GM23338 (cell line): ENCODE data around the gene INTS2. TPM values are rescaled to one million over a fixed set of nuclear protein-coding genes. Genes with fewer than 3 reads are reported as not detected.
A peak's percentile ranks its signal among the peaks of the same experiment; 100 is the strongest.

Experiments used
- ATAC-seq: fragments of 200-7000 bp; cut with Tn5 transposase; 3 replicates; pipeline ENCODE4 v1.9.1; 2020
- DNase-seq: peaks from one replicate; pipeline ENCODE4 v3.0.0-alpha.2; 2015; ENCODE audit warnings: low spot score
- H2AFZ ChIP-seq: fragments of 200-600 bp; sonication (generic); 2 replicates; pipeline ENCODE4 v1.8.0; 2016; ENCODE audit warnings: antibody characterized with exemption, mild to moderate bottlenecking, moderate library complexity
- H3F3A ChIP-seq: fragments of 200-600 bp; sonication (generic); replicated peaks from 2 replicates; pipeline ENCODE4 v1.8.0; 2017; ENCODE audit warnings: antibody characterized with exemption, mixed run types, low read depth
- H3K27ac ChIP-seq: fragments of 200-600 bp; sonication (generic); 2 replicates; pipeline ENCODE4 v1.6.1; 2016; ENCODE audit warnings: low read depth
- H3K27me3 ChIP-seq: fragments of 200-600 bp; sonication (generic); 2 replicates; pipeline ENCODE4 v1.8.0; 2016; ENCODE audit warnings: mild to moderate bottlenecking, mixed run types, moderate library complexity; ENCODE audit not compliant: insufficient read depth
- H3K36me3 ChIP-seq: fragments of 200-600 bp; sonication (generic); 2 replicates; pipeline ENCODE4 v1.8.0; 2016; ENCODE audit warnings: mild to moderate bottlenecking; ENCODE audit not compliant: insufficient read depth
- H3K4me1 ChIP-seq: fragments of 200-600 bp; sonication (generic); 2 replicates; pipeline ENCODE4 v1.8.0; 2016; ENCODE audit warnings: mild to moderate bottlenecking, moderate library complexity; ENCODE audit not compliant: insufficient read depth
- H3K4me2 ChIP-seq: fragments of 200-600 bp; sonication (generic); 2 replicates; pipeline ENCODE4 v1.7.1; 2017; ENCODE audit warnings: mixed run types
- H3K4me3 ChIP-seq: fragments of 200-600 bp; sonication (generic); 2 replicates; pipeline ENCODE4 v1.6.1; 2016; ENCODE audit warnings: mixed run types
- H3K79me2 ChIP-seq: fragments of 200-600 bp; sonication (generic); replicated peaks from 2 replicates; pipeline ENCODE4 v1.8.0; 2017; ENCODE audit warnings: mild to moderate bottlenecking; ENCODE audit not compliant: insufficient read depth
- H3K9me2 ChIP-seq: fragments of 200-600 bp; sonication (generic); 2 replicates; pipeline ENCODE4 v1.8.0; 2017; ENCODE audit not compliant: insufficient read depth
- H4K20me1 ChIP-seq: fragments of 200-600 bp; sonication (generic); replicated peaks from 2 replicates; pipeline ENCODE4 v1.8.0; 2017; ENCODE audit warnings: mild to moderate bottlenecking; ENCODE audit not compliant: insufficient read depth
- H3K27ac Mint-ChIP-seq: 2 replicates; pipeline ENCODE4 v1.8.0; 2020; ENCODE audit warnings: inconsistent platforms, mild to moderate bottlenecking, moderate library complexity, mixed read lengths
- H3K27me3 Mint-ChIP-seq: 3 replicates; pipeline ENCODE4 v1.8.0; 2022; ENCODE audit warnings: low read depth, mild to moderate bottlenecking, moderate library complexity, mixed read lengths, inconsistent platforms; ENCODE audit not compliant: insufficient read depth, poor library complexity
- H3K36me3 Mint-ChIP-seq: 3 replicates; pipeline ENCODE4 v1.8.0; 2021; ENCODE audit warnings: low read depth, mild to moderate bottlenecking, inconsistent platforms, moderate library complexity, mixed read lengths
- H3K4me1 Mint-ChIP-seq: 3 replicates; pipeline ENCODE4 v1.8.0; 2020; ENCODE audit warnings: mild to moderate bottlenecking, inconsistent platforms, mixed read lengths
- H3K4me3 Mint-ChIP-seq: 3 replicates; pipeline ENCODE4 v1.8.0; 2021; ENCODE audit warnings: moderate library complexity, mild to moderate bottlenecking, inconsistent platforms, mixed read lengths
- H3K9me3 Mint-ChIP-seq: 3 replicates; pipeline ENCODE4 v1.8.0; 2020; ENCODE audit warnings: moderate library complexity, mild to moderate bottlenecking, inconsistent platforms, mixed read lengths
- CREB1 ChIP-seq: fragments of 250-450 bp; sonication (Bioruptor Pico); IDR thresholded peaks from 2 replicates; pipeline ENCODE4 v1.5.0; 2020; ENCODE audit warnings: low read depth, mild to moderate bottlenecking, moderate library complexity
- ETS1 ChIP-seq: IDR thresholded peaks from 2 replicates; pipeline ENCODE4 v1.6.1; 2016; ENCODE audit warnings: antibody characterized with exemption
- EZH2phosphoT487 ChIP-seq: fragments of 200-600 bp; sonication (generic); IDR thresholded peaks from one replicate; pipeline ENCODE4 v1.8.1; 2018; ENCODE audit warnings: antibody characterized with exemption; ENCODE audit not compliant: unreplicated experiment
- JUNB ChIP-seq: IDR thresholded peaks from one replicate; pipeline ENCODE4 v1.6.1; 2016; ENCODE audit warnings: antibody characterized with exemption; ENCODE audit not compliant: unreplicated experiment
- NANOG ChIP-seq: IDR thresholded peaks from 2 replicates; pipeline ENCODE4 v1.6.1; 2016; ENCODE audit warnings: antibody characterized with exemption, borderline replicate concordance
- ZNF114 ChIP-seq: fragments of 250-450 bp; sonication (Bioruptor Pico); IDR thresholded peaks from 2 replicates; pipeline ENCODE4 v1.5.0; 2020; ENCODE audit warnings: mild to moderate bottlenecking, moderate library complexity
- polyA plus RNA-seq: library from polyadenylated mRNA; unstranded; fragments of >200 nt; fragmentation: Nextera tagmentation; extraction: Ambion mirVana; gene quantifications from 2 replicates; pipeline ENCODE4 v1.2.1, GENCODE V29; 2016
- total RNA-seq: library from RNA; depleted of rRNA; stranded (reverse); fragments of >200 nt; shearing (Covaris generic); gene quantifications from 2 replicates; pipeline ENCODE4 v1.2.3, GENCODE V29; 2014
- TF ChIP-seq, protein P1 (sequence below), 2 experiments: fragments of 200-600 bp in 1 of 2; sonication (generic) in 1 of 2; conservative IDR thresholded peaks; 2 replicates each; pipeline versions ENCODE4 v1.5.1 to v1.6.1; 2016 to 2017; ENCODE audit warnings: antibody characterized with exemption in 2 of 2, low read depth in 2 of 2, mild to moderate bottlenecking in 2 of 2, moderate library complexity in 1 of 2
- TF ChIP-seq, protein P2 (sequence below): IDR thresholded peaks from one replicate; pipeline ENCODE4 v1.6.1; 2018; ENCODE audit warnings: antibody characterized with exemption; ENCODE audit not compliant: unreplicated experiment

The INTS2 gene
- total and polyA plus RNA-seq, 2 experiments from 2014 or later, result 5.9 to 31.6 TPM

DNA sequence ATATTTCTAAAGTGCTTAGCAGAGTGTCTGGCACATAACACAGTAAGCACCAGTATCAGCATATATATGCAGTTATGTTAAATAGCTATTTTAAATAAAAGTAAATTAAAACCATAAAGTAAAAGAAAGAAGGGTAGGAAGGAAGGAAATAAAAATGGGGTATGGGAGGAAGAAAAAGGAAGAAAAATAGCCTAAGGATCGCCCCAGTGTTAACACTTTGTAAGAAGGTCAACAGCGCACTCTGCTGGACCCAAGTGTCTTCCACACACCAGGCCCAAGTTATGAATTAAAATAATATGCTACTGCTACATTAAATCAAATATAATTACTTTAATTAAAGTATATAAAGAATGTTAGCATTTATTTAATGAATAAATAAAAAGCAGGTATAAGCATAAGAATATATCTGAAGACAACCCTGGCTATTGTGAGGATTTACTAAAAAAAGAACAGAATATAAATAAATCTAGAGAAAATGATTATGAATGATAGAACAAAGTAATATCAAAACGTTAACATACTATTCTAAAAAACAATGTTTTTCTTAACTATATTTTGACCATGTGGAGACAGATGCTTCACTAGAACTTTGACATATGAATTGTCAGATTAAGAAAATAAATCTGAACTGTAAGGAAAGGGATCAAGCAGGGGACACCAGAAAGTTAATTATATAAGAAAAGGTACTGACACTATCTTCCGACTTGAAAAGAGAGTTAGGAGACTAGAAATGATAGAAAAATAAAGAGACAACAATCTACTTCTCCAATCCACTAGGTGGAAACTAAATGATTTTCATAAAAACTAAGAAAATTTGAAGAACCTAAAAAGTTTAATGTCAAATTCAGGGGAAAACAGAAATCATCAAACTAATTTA is 90.4 kb downstream of the INTS2 start:
- Histone ChIP-seq H3K4me2 (no peak overlapping the region), H4K20me1 (no peaks in the 10 kb centered on the region; the same call in 1 of the 2 replicates), H3K4me1 (no peaks in the 10 kb centered on the region), H3F3A (no peaks in the 10 kb centered on the region), H3K27me3 (no peaks in the 10 kb centered on the region), H3K9me2 (no peaks in the 10 kb centered on the region), H3K27ac (no peak overlapping the region), H3K79me2 (no peaks in the 10 kb centered on the region), H2AFZ (no peak overlapping the region), H3K36me3 (no peaks in the 10 kb centered on the region), H3K4me3 (no peak overlapping the region)
- Mint-ChIP-seq H3K27ac (no peak overlapping the region), H3K36me3 (peaks cover 6% of the 10 kb centered on the region; the same call in 2 of the 3 replicates), H3K4me3 (no peak overlapping the region), H3K27me3 (no peaks in the 10 kb centered on the region), H3K4me1 (no peaks in the 10 kb centered on the region), H3K9me3 (no peaks in the 10 kb centered on the region)
- no peak for TF ChIP-seq NANOG
- TF ChIP-seq, protein P1, sequence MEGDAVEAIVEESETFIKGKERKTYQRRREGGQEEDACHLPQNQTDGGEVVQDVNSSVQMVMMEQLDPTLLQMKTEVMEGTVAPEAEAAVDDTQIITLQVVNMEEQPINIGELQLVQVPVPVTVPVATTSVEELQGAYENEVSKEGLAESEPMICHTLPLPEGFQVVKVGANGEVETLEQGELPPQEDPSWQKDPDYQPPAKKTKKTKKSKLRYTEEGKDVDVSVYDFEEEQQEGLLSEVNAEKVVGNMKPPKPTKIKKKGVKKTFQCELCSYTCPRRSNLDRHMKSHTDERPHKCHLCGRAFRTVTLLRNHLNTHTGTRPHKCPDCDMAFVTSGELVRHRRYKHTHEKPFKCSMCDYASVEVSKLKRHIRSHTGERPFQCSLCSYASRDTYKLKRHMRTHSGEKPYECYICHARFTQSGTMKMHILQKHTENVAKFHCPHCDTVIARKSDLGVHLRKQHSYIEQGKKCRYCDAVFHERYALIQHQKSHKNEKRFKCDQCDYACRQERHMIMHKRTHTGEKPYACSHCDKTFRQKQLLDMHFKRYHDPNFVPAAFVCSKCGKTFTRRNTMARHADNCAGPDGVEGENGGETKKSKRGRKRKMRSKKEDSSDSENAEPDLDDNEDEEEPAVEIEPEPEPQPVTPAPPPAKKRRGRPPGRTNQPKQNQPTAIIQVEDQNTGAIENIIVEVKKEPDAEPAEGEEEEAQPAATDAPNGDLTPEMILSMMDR (conservative IDR thresholded peaks at IDR 0.05; ENCODE audit: low read depth in 2 of 2), result peak; percentile 79 to 81
- peak; percentile 72 for ATAC-seq
- DNase-seq, result peak; percentile 83

- Mint-ChIP-seq H3K27ac (no peak overlapping the region), H3K4me3 (no peak overlapping the region), H3K36me3 (no peaks in the 10 kb centered on the region; the same call in 2 of the 3 replicates), H3K9me3 (no peaks in the 10 kb centered on the region), H3K4me1 (no peaks in the 10 kb centered on the region), H3K27me3 (no peaks in the 10 kb centered on the region)
- Histone ChIP-seq H3K36me3 (no peaks in the 10 kb centered on the region), H2AFZ (no peak overlapping the region), H3K4me3 (no peak overlapping the region), H3F3A (no peaks in the 10 kb centered on the region), H3K79me2 (no peaks in the 10 kb centered on the region), H3K4me2 (no peak overlapping the region), H3K4me1 (no peaks in the 10 kb centered on the region), H4K20me1 (no peaks in the 10 kb centered on the region; the same call in 1 of the 2 replicates), H3K27ac (no peak overlapping the region), H3K27me3 (no peaks in the 10 kb centered on the region), H3K9me2 (no peaks in the 10 kb centered on the region)
- ATAC-seq, result no peak
- no peak for DNase-seq
- TF ChIP-seq, protein P1 (conservative IDR thresholded peaks at IDR 0.05; ENCODE audit: low read depth in 2 of 2), result no peak
- TF ChIP-seq ZNF114 (CRISPR knock-in tag), result no peak
- TF ChIP-seq ETS1, result no peak
- TF ChIP-seq EZH2phosphoT487, result no peak
- TF ChIP-seq CREB1 (CRISPR knock-in tag), result no peak
- no peak for TF ChIP-seq NANOG
- TF ChIP-seq, protein P2, sequence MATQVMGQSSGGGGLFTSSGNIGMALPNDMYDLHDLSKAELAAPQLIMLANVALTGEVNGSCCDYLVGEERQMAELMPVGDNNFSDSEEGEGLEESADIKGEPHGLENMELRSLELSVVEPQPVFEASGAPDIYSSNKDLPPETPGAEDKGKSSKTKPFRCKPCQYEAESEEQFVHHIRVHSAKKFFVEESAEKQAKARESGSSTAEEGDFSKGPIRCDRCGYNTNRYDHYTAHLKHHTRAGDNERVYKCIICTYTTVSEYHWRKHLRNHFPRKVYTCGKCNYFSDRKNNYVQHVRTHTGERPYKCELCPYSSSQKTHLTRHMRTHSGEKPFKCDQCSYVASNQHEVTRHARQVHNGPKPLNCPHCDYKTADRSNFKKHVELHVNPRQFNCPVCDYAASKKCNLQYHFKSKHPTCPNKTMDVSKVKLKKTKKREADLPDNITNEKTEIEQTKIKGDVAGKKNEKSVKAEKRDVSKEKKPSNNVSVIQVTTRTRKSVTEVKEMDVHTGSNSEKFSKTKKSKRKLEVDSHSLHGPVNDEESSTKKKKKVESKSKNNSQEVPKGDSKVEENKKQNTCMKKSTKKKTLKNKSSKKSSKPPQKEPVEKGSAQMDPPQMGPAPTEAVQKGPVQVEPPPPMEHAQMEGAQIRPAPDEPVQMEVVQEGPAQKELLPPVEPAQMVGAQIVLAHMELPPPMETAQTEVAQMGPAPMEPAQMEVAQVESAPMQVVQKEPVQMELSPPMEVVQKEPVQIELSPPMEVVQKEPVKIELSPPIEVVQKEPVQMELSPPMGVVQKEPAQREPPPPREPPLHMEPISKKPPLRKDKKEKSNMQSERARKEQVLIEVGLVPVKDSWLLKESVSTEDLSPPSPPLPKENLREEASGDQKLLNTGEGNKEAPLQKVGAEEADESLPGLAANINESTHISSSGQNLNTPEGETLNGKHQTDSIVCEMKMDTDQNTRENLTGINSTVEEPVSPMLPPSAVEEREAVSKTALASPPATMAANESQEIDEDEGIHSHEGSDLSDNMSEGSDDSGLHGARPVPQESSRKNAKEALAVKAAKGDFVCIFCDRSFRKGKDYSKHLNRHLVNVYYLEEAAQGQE, result no peak
- TF ChIP-seq JUNB, result no peak
These were observed 91.3 kb downstream of the INTS2 start for GRCh38 chr17:61836266-61837174.
